Measurements from ENCODE around the gene SNX2.

SNX2 gene

GRCh38 chr5:122805481-122805880, 30.6 kb downstream of the SNX2 start:
- DNase-seq (ENCODE audit: low read depth): no peak
- no peak for TF ChIP-seq CTCF (conservative IDR thresholded peaks at IDR 0.05; ENCODE audit: low read depth, low read length)
- H3K4me3 ChIP-seq (ENCODE audit: low read length): no peak overlapping the region

GRCh38 chr5:122810405-122810804, 35.5 kb downstream of the SNX2 start:
- H3K4me3 ChIP-seq (ENCODE audit: low read length): no peak overlapping the region
- no peak for DNase-seq (ENCODE audit: low read depth)
- no peak for TF ChIP-seq CTCF (conservative IDR thresholded peaks at IDR 0.05; ENCODE audit: low read depth, low read length)

GRCh38 chr5:122815218-122815767, 40.4 kb downstream of the SNX2 start:
- no peak for DNase-seq (ENCODE audit: low read depth)
- no peak overlapping the region for H3K4me3 ChIP-seq (ENCODE audit: low read length)
- no peak for TF ChIP-seq CTCF (conservative IDR thresholded peaks at IDR 0.05; ENCODE audit: low read depth, low read length)

- no peak overlapping the region for H3K4me3 ChIP-seq (ENCODE audit: low read length)
- no peak for DNase-seq (ENCODE audit: low read depth)
- TF ChIP-seq CTCF (conservative IDR thresholded peaks at IDR 0.05; ENCODE audit: low read depth, low read length): no peak
Measured at GRCh38 chr5:122816756-122817155, 41.9 kb downstream of the SNX2 start.

GRCh38 chr5:122831984-122832383, 57.1 kb downstream of the SNX2 start:
- no peak for DNase-seq (ENCODE audit: low read depth)
- no peak for TF ChIP-seq CTCF (conservative IDR thresholded peaks at IDR 0.05; ENCODE audit: low read depth, low read length)

GRCh38 chr5:122835681-122836080, 60.8 kb downstream of the SNX2 start:
- DNase-seq (ENCODE audit: low read depth): no peak
- no peak for TF ChIP-seq CTCF (conservative IDR thresholded peaks at IDR 0.05; ENCODE audit: low read depth, low read length)
- H3K4me3 ChIP-seq (ENCODE audit: low read length): no peak overlapping the region

More at GRCh38 chr5:122831984-122832383, 57.1 kb downstream of the SNX2 start:
- no peak overlapping the region for H3K4me3 ChIP-seq (ENCODE audit: low read length)

- no peak overlapping the region for H3K4me3 ChIP-seq (ENCODE audit: low read length)
- DNase-seq (ENCODE audit: low read depth): no peak
- TF ChIP-seq CTCF (conservative IDR thresholded peaks at IDR 0.05; ENCODE audit: low read depth, low read length): no peak
Measured at GRCh38 chr5:122836947-122837346, 62.1 kb downstream of the SNX2 start.
